ENCODE measurements around the gene PRELP.

GRCh38 chr1:203488539-203488938 lies 12.9 kb downstream of the PRELP start:
- TF ChIP-seq NFIC (IDR thresholded peaks at IDR 0.05) (no peak), YY1 (IDR thresholded peaks at IDR 0.05; ENCODE audit: low read depth) (no peak), EP300 (IDR thresholded peaks at IDR 0.05; ENCODE audit: borderline replicate concordance) (no peak), EGR1 (IDR thresholded peaks at IDR 0.05) (no peak), TAF1 (IDR thresholded peaks at IDR 0.05; ENCODE audit: low read depth) (no peak), RAD21 (IDR thresholded peaks at IDR 0.05; ENCODE audit: low read depth) (no peak)

All from Ishikawa (cell line).